ENCODE results near the gene RALY. TPM values are rescaled to one million over a fixed set of nuclear protein-coding genes. Genes with fewer than 3 reads are reported as not detected.

Gene RALY
- polyA plus RNA-seq, 1 donor from 2014 or later: 221 TPM

- Histone ChIP-seq H3K79me2 (replicated peaks; ENCODE audit: insufficient read depth, low read length) (peaks cover 3% of the 10 kb centered on the region), H3F3A (ENCODE audit: insufficient read depth, low read length, poor library complexity, severe bottlenecking) (no peaks in the 10 kb centered on the region), H2AFZ (ENCODE audit: low read depth, low read length) (no peak overlapping the region), H3K36me3 (ENCODE audit: insufficient read depth, low read length) (no peaks in the 10 kb centered on the region), H3K27me3 (ENCODE audit: insufficient read depth, low read depth, low read length) (no peaks in the 10 kb centered on the region), H3K4me2 (ENCODE audit: low read length) (no peak overlapping the region), H3K9me2 (ENCODE audit: insufficient read depth, low read length) (no peaks in the 10 kb centered on the region), H4K20me1 (ENCODE audit: insufficient read depth) (no peaks in the 10 kb centered on the region), H3K27ac (ENCODE audit: low read length) (no peak overlapping the region), H3K9ac (ENCODE audit: low read length) (no peak overlapping the region), H3K9me3 (ENCODE audit: low read length) (no peaks in the 10 kb centered on the region), H3K4me3 (ENCODE audit: low read length) (no peak overlapping the region)
- TF ChIP-seq REST (IDR thresholded peaks at IDR 0.05; ENCODE audit: borderline replicate concordance): no peak
- no peak for TF ChIP-seq EP300 (conservative IDR thresholded peaks at IDR 0.05; ENCODE audit: poor library complexity, severe bottlenecking)
- no peak for TF ChIP-seq TAF1 (IDR thresholded peaks at IDR 0.05; ENCODE audit: low read depth)
- no peak for TF ChIP-seq POLR2AphosphoS5 (IDR thresholded peaks at IDR 0.05)
- no peak for TF ChIP-seq CTCF (IDR thresholded peaks at IDR 0.05; ENCODE audit: poor library complexity, severe bottlenecking)
- no peak for TF ChIP-seq EZH2 (IDR thresholded peaks at IDR 0.05; ENCODE audit: borderline replicate concordance, insufficient read depth, low read length, poor library complexity, severe bottlenecking)
- TF ChIP-seq RAD21 (conservative IDR thresholded peaks at IDR 0.05): no peak
- no peak for TF ChIP-seq SMC3 (conservative IDR thresholded peaks at IDR 0.05; ENCODE audit: poor library complexity)
- TF ChIP-seq MXI1 (conservative IDR thresholded peaks at IDR 0.05; ENCODE audit: poor library complexity, severe bottlenecking): no peak
Observed at GRCh38 chr20:34070859-34071258, 77.1 kb downstream of the RALY start.

GRCh38 chr20:34072076-34072475 lies 78.4 kb downstream of the RALY start:
- H4K20me1 ChIP-seq (ENCODE audit: insufficient read depth): no peaks in the 10 kb centered on the region
- TF ChIP-seq TAF1 (IDR thresholded peaks at IDR 0.05; ENCODE audit: low read depth) (no peak), MXI1 (conservative IDR thresholded peaks at IDR 0.05; ENCODE audit: poor library complexity, severe bottlenecking) (no peak), POLR2AphosphoS5 (IDR thresholded peaks at IDR 0.05) (no peak), CTCF (IDR thresholded peaks at IDR 0.05; ENCODE audit: poor library complexity, severe bottlenecking) (no peak), RAD21 (conservative IDR thresholded peaks at IDR 0.05) (no peak), SMC3 (conservative IDR thresholded peaks at IDR 0.05; ENCODE audit: poor library complexity) (no peak), EP300 (conservative IDR thresholded peaks at IDR 0.05; ENCODE audit: poor library complexity, severe bottlenecking) (no peak), EZH2 (IDR thresholded peaks at IDR 0.05; ENCODE audit: borderline replicate concordance, insufficient read depth, low read length, poor library complexity, severe bottlenecking) (no peak), REST (IDR thresholded peaks at IDR 0.05; ENCODE audit: borderline replicate concordance) (no peak)

More at GRCh38 chr20:34072076-34072475, 78.4 kb downstream of the RALY start:
- no peak overlapping the region for H3K9ac ChIP-seq (ENCODE audit: low read length)
- no peaks in the 10 kb centered on the region for H3K9me3 ChIP-seq (ENCODE audit: low read length)
- H3K4me3 ChIP-seq (ENCODE audit: low read length): no peak overlapping the region
- H3K36me3 ChIP-seq (ENCODE audit: insufficient read depth, low read length): no peaks in the 10 kb centered on the region
- no peaks in the 10 kb centered on the region for H3K9me2 ChIP-seq (ENCODE audit: insufficient read depth, low read length)
- no peak overlapping the region for H3K27ac ChIP-seq (ENCODE audit: low read length)
- H3K27me3 ChIP-seq (ENCODE audit: insufficient read depth, low read depth, low read length): no peaks in the 10 kb centered on the region
- peaks cover 3% of the 10 kb centered on the region for H3K79me2 ChIP-seq (replicated peaks; ENCODE audit: insufficient read depth, low read length)
- no peak overlapping the region for H2AFZ ChIP-seq (ENCODE audit: low read depth, low read length)
- H3F3A ChIP-seq (ENCODE audit: insufficient read depth, low read length, poor library complexity, severe bottlenecking): no peaks in the 10 kb centered on the region
- H3K4me2 ChIP-seq (ENCODE audit: low read length): no peak overlapping the region
